Activated T-cell treated with anti-CD3 and anti-CD28 coated beads, Interleukin-2, amount 50 U/mL, for 48 hours (primary cell): Measurements from ENCODE around the gene VOPP1.
"Not testable (repeated sequence)": the region's sequence is repeated elsewhere in the genome, so short reads cannot be mapped to it uniquely, and the experiment has no call there.

ENCODE experiments used
- DNase-seq, 2 experiments: peaks; one replicate each; pipeline ENCODE4 v3.0.0-alpha.2; 2020

Gene VOPP1, protein sequence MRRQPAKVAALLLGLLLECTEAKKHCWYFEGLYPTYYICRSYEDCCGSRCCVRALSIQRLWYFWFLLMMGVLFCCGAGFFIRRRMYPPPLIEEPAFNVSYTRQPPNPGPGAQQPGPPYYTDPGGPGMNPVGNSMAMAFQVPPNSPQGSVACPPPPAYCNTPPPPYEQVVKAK

DNA sequence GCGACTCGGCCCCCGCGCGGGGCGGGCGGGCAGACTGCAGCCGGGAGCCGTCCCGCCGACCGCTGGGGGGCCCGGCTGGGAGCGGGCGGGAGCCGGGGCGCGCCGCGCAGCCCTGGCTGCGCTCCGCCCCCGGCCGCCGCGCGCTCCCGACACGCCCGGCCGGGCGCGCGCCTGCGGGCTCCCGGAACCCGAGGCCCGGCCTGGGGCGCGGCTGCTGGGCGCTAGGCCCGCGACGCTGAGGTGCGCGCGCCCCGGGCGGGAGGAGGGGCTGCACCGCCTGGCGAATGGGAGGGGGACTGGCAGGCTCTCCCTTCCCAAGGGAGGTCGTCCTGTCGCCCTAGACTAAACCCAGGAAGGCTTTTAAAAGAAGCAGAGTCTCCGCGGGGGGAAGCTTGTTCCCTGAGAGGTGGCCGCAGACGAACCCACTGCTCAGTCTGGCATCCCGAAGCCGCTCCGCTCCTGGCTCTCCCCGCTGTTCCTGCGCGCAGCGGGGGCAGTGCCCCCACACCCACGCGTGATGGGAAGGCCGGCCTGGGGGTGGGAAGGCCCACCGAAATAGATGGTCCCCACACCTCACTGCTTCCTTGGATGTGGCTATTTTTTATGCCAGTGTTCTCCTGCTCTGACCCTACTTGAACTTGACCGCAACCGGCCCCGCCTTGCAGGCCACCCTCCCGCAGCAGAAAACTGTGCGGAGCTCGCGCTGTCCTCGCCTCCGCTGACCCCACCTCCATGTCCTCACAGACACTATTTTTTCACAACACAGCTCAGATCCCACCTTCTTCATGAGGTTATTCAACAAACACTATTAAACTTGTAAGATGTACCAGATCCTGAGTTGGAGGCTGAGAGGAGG lies at the start of gene VOPP1:
Gene VOPP1 (minus strand): TSS at position 125 of the 856 bp plus-strand sequence. CDS start 178 bp downstream, outside the sequence.
- DNase-seq, result peak; percentile 67 to 77

- DNase-seq, result no peak
These were observed 46.6 kb upstream of the VOPP1 start for GRCh38 chr7:55618913-55619312.

- DNase-seq, result not testable (repeated sequence)
These were observed 42.2 kb upstream of the VOPP1 start for GRCh38 chr7:55614365-55615064.

GRCh38 chr7:55609726-55610125 lies 37.4 kb upstream of the VOPP1 start:
- not testable (repeated sequence) for DNase-seq

DNA sequence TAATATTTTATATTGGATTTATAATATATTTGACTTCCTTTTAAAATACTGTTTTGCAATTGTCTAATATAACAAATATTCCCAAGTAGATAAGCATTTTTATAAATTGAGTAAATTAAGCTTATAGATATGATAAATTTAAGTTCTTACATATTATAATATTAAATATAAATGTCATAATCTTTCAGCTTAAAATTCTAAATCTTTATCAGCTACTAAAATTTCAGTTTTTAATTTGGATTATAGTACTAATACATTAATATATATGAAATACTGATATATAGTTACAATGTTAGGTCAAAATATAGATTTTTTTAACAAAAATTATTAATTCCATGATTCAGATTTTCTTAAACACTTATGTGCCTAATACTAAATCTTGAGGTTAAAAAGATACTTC lies 33.4 kb upstream of the VOPP1 start:
- DNase-seq, result not testable (repeated sequence)

DNA sequence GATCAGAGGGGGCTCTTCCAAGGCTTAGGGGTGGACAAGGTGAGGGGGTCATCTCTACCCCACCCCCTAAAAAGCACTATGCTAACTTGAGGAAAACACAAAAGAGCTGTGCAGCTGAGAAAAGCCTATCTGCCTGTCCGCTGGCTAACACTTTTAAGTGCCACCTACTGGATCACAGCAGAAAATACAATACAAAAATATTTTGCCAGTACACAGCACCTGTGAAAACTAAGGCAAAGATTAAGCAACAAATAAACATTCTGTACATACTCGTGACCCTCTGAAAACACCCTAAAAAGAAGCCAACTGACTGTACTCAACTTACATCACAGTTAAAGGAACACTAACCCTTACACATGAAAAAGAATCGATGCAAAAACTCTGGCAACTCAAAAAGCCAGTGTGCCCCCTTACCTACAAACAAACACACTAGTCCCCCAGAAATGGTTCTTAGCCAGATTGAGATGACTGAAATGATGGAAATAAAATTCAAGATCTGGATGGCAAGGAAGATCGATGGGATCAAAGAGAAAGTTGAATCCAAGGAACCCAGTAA lies 25.7 kb upstream of the VOPP1 start:
- DNase-seq, result not testable (repeated sequence)

- not testable (repeated sequence) for DNase-seq
These were observed 25.0 kb upstream of the VOPP1 start for GRCh38 chr7:55597214-55597739.

- DNase-seq, result no peak
These were observed 23.2 kb upstream of the VOPP1 start for GRCh38 chr7:55595511-55595910.

GRCh38 chr7:55594870-55595269 lies 22.6 kb upstream of the VOPP1 start:
- no peak for DNase-seq

- no peak for DNase-seq
These were observed 22.1 kb upstream of the VOPP1 start for GRCh38 chr7:55594414-55594813.

DNA sequence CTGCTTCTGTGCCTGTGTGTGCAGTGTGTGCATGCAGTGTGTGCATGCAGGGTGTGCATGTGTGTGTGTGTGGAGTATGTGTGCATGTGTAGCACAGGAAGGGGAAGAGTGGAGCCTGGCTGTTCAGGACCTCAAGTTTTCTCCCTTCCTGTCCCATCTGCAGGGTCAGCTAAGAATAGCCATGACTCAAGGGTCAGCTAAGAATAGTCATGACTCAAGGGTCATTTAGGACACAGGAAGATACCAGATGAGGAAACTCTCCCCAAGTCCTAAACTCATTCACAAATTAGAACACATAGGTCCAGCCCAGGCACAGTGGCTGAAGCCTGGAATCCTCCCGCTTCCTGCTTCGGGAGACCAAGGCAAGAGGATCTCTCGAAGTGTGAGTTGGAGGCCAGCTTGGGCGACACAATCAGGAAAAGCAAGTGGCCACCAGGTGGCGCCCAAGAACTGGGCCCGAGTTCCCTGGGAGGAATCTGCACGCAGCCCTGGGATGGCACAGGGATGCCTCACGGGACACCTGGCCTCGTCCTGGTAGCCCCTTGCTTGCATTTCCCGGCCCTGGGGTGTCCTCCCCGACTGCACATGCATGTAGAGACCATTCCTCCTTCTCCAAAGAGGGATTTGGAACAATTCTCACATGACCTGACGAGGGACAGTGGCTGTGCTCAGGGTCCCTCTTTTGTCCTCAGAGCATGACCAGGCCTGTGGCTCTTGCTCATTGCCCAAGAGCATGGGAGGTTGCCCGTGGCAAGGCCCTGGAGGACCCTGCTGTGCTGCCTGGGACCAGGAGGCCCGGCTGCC lies 21.4 kb upstream of the VOPP1 start:
- DNase-seq, result peak; percentile 85 to 86

GRCh38 chr7:55593172-55593514 lies 20.8 kb upstream of the VOPP1 start:
- no peak for DNase-seq

DNA sequence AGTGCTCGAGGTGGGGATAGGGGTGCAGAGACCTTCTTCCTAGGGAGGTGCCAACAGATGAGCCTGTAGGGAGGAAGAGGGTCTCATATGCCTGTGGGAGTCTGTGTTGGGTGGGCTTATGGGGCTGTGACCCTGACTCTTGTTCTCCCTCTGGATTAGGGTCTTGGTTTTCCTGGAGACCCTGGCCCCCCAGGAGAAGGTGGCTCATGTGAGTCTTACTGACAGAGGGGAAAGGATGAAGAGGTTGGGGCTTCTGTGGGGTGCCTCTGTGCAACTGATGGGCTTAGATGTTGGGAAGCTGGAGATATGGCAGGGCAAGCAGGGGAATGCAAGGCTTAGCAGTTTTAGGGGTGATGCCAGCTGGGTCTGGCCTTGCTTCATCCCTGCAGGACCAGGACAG lies 20.2 kb upstream of the VOPP1 start:
- DNase-seq, result no peak

GRCh38 chr7:55591282-55591931 lies 19.1 kb upstream of the VOPP1 start:
- DNase-seq, result no peak

- no peak for DNase-seq
These were observed 18.4 kb upstream of the VOPP1 start for GRCh38 chr7:55590517-55591281.

- DNase-seq, result no peak
These were observed 17.6 kb upstream of the VOPP1 start for GRCh38 chr7:55589905-55590304.

DNA sequence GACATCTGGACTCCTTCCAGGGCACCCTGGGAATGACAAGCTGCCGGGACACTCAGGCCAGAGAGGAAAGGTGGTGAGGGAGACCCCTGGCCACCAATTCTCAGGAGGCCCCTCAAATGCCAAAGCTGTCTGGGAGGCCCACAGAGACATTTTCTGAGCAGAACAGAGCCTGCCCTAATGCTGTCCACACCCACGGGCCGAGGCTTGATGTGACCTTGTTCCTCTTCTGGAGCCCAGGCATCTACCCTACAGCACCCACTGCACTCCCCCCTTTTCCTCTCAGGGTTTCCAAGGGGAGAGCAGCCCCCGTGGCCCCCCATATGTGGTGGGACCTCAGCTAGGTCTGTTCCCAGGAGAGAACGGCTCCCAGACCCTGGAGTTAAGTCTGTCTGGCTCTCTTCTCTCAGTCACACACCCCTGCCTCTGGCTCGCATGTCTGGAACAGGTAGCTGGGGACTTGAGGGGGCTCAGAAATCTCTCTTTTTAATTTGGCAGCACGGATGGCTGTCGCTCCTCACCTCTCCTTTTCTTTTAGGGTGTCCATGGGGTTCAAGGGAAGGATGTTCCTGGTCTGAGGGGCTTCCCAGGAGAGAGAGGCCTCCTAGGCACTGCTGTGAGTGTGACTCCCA lies 16.8 kb upstream of the VOPP1 start:
- no peak for DNase-seq

- no peak for DNase-seq
These were observed 16.0 kb upstream of the VOPP1 start for GRCh38 chr7:55588379-55588699.

- no peak for DNase-seq
These were observed 15.5 kb upstream of the VOPP1 start for GRCh38 chr7:55587687-55588378.

GRCh38 chr7:55582656-55583055 lies 10.4 kb upstream of the VOPP1 start:
- DNase-seq, result not testable (repeated sequence)
